Panc1 (cell line): ENCODE results near the gene FARS2.

Experiments
- CTCF ChIP-seq: fragments of 450-650 bp; IDR thresholded peaks from 2 replicates; pipeline ENCODE4 v1.5.1; 2017; ENCODE audit warnings: mild to moderate bottlenecking
- POLR2AphosphoS5 ChIP-seq: IDR thresholded peaks from 2 replicates; pipeline ENCODE4 v1.6.1; 2012; ENCODE audit warnings: mild to moderate bottlenecking, low read depth, low read length, moderate library complexity
- SIN3A ChIP-seq: IDR thresholded peaks from 2 replicates; pipeline ENCODE4 v1.6.1; 2012; ENCODE audit warnings: low read depth, mild to moderate bottlenecking, low read length, moderate library complexity, borderline replicate concordance; ENCODE audit not compliant: insufficient read depth
- TCF7L2 ChIP-seq: IDR thresholded peaks from 2 replicates; pipeline ENCODE4 v1.6.1; 2011; ENCODE audit warnings: mild to moderate bottlenecking, low read depth, low read length, inconsistent platforms
- TF ChIP-seq, protein P1 (sequence below), 2 experiments: IDR thresholded peaks; 2 replicates each; pipeline ENCODE4 v1.6.1; 2011 to 2012; ENCODE audit warnings: low read depth in 2 of 2, control low read depth in 1 of 2, low read length in 1 of 2, mild to moderate bottlenecking in 1 of 2, moderate library complexity in 1 of 2; ENCODE audit not compliant: insufficient read depth in 1 of 2

DNA sequence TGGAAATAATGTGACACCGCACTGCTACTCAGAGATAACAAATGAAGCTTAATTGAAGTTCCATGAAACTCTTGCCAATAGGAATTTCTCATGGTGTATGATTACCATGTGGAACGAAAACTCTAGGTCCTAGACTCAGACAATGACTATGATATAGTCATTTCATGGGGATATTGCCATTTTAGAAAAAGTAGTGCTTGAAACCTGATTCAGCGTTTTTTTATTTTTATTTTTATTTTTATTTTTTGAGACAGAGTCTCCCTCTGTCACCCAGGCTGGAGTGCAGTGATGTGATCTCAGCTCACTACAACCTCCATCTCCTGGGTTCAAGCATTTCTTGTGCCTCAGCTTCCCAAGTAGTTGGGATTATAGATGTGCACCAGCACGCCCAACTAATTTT lies 253.9 kb downstream of the FARS2 start:
- TF ChIP-seq CTCF, result no peak
- no peak for TF ChIP-seq SIN3A
- no peak for TF ChIP-seq POLR2AphosphoS5
- TF ChIP-seq, protein P1, sequence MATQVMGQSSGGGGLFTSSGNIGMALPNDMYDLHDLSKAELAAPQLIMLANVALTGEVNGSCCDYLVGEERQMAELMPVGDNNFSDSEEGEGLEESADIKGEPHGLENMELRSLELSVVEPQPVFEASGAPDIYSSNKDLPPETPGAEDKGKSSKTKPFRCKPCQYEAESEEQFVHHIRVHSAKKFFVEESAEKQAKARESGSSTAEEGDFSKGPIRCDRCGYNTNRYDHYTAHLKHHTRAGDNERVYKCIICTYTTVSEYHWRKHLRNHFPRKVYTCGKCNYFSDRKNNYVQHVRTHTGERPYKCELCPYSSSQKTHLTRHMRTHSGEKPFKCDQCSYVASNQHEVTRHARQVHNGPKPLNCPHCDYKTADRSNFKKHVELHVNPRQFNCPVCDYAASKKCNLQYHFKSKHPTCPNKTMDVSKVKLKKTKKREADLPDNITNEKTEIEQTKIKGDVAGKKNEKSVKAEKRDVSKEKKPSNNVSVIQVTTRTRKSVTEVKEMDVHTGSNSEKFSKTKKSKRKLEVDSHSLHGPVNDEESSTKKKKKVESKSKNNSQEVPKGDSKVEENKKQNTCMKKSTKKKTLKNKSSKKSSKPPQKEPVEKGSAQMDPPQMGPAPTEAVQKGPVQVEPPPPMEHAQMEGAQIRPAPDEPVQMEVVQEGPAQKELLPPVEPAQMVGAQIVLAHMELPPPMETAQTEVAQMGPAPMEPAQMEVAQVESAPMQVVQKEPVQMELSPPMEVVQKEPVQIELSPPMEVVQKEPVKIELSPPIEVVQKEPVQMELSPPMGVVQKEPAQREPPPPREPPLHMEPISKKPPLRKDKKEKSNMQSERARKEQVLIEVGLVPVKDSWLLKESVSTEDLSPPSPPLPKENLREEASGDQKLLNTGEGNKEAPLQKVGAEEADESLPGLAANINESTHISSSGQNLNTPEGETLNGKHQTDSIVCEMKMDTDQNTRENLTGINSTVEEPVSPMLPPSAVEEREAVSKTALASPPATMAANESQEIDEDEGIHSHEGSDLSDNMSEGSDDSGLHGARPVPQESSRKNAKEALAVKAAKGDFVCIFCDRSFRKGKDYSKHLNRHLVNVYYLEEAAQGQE (IDR thresholded peaks at IDR 0.05; ENCODE audit: insufficient read depth in 1 of 2, low read depth in 2 of 2, low read length in 1 of 2), result no peak
- TF ChIP-seq TCF7L2, result no peak
